Inflammatory macrophage treated with lipopolysaccharide for 1 hour (primary cell): Measurements from ENCODE around the gene SLC39A3.
"Not testable (repeated sequence)": the region's sequence is repeated elsewhere in the genome, so short reads cannot be mapped to it uniquely, and the experiment has no call there.

Source experiments
- DNase-seq, 2 donors: peaks; one replicate each; pipeline ENCODE4 v3.0.0-alpha.2; 2020 to 2022

Gene SLC39A3

DNA sequence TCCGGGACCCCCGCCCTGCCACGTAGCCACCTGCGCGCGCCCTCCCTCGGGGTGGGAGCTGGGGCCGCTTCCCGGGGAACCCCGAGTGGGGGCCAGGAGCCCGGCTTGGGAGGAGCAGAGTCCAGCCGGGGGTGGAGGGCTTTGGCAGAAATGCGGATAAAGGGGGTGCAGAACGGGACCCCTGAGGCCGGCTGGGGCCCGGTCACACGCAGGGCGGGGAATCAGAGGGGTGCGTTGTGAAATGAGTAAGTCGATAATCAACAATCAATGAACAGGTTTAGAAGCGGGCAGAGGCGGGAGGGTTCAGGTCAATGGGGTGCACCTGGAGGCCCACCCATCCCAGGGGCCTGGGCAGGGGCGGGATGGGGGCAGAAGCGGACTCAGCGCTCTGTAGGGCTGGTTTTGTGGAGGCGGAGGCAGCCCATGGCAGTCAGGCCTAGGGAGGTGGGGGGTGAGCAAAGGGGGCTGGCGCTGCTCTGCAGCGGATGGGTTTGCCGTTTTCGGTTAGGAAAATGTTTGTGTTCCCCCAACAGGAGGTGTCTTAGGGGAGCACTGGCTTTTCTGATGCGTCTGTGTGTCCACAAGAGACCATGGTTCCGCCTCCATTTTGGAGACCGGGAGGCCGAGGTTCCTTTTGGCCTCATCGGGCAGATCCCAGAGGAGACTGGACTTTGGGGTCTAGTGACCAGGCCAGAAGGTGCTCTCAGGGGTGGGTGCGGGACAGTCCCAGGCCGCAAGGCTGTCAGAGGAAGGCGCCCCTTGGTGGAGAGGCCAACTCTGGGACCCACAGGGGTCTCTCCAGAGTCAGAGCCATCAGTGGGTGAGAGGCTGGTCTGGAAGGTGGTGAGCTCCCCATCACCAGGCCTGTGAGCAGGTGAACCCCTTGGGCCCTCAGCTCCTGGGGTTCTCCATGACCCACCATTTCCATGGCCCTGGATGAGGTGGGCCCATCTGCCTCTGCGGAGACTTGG lies 18.0 kb downstream of the SLC39A3 start:
- DNase-seq = no peak

DNA sequence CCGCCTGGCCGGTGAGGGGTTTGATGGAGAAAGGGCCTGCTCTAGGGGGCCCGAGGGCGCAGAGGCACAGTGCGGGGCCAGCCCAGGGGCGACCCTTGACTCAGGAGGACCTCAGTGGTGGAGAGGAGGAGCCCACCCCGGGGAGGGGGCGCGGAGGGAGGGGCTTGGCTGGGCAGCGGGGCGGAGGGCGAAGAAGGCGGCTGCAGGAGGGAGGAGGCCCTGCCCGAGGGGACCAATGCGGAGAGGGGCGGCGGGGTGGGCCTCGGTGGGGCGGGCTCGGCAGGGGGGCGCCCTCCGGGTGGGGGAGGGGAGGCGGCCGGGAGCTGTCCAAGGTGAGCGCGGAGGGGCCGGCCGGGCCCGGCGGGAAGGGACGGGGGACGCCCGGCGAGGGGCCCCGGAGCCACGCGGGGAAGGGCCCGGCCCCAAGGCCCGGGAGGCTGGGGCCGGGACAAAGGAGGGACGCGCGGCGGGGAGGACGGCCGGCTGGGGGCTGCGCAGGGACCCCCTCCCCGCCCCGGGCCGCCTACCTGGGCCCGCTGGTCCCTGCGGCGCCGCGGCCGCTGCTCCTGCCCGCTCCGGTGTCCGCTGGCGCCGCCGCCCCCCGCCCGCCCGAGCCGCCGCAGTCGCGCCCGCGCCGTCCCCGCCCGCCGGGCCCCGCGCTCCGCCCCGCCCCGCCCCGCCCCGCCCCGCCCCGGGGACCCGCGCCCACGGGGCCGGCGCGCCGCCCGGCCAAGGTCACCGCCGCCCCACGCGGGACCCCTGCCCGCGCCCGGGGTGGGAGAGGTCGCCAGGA lies 18.8 kb downstream of the SLC39A3 start, which contains the start of gene DIRAS1:
Gene DIRAS1, minus strand, starts transcription at position 596 of the 793 bp plus-strand sequence. CDS start 3,566 bp downstream, outside the sequence.
- DNase-seq = no peak

DNA sequence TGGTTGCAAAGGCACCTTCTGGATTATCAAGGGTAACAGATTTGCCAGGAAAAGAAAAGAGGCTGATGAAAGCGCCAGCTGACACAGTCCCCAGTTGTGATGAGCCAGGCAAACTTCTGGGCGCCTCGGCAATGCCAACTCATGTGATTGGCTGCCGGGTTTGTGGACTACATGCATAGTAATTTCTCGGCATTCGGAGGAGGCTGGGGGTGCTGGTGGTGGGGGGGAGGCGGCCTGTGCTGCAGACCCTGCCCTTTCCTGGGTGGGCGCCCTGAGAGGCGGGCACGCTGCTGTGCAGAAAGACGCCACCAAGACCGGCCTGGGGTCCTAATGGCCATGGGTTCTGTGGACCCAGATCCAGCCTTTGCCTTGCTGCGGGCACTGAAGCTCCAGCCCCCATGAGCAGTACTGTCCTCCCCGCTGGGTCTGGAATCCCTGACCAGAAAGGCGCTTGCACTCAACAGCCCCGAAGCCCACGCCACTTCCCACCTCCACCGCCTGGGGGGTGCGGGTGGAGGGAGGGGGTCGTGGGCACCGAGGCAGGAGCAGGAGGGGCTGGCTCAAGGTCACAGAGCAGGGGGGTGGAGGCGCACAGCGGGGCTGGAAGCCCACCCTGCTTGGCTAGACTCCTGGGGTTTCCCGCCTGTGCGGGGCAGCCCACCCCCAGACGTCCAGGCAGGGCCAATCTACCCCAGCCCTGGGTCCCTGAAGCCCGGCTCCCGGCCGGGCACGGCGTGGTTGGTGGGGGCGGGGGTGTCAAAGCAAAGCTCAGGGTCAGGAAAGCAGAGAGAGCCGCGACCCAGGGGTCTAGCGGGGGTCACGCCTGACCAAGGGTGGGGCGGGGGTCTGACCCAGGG lies 19.7 kb downstream of the SLC39A3 start:
- DNase-seq = no peak

DNA sequence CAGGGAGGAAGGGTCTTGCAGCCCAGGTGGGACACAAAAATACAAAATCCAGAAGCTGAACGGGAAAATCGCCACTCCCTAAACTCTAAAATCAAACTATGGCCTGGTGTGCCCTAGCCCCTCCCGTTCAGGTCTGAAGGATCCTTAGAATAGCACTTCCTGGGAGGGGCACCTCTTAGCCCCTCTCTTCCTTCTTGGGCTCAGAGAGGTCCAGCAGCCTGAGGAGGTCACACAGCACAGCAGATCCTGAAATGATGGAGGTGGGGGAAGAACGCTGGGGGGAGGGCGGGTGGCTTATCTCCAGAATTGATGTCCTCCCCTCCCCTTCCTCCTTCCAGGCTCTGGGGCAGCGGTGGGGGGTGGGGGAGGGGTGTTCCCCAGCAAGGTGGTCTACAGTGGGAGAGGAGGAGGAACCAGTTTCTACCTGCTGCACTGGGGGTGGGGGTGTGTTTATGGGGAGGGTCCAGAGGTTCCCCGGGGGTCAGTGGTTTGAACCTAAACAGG lies 20.5 kb downstream of the SLC39A3 start:
- no peak for DNase-seq

DNA sequence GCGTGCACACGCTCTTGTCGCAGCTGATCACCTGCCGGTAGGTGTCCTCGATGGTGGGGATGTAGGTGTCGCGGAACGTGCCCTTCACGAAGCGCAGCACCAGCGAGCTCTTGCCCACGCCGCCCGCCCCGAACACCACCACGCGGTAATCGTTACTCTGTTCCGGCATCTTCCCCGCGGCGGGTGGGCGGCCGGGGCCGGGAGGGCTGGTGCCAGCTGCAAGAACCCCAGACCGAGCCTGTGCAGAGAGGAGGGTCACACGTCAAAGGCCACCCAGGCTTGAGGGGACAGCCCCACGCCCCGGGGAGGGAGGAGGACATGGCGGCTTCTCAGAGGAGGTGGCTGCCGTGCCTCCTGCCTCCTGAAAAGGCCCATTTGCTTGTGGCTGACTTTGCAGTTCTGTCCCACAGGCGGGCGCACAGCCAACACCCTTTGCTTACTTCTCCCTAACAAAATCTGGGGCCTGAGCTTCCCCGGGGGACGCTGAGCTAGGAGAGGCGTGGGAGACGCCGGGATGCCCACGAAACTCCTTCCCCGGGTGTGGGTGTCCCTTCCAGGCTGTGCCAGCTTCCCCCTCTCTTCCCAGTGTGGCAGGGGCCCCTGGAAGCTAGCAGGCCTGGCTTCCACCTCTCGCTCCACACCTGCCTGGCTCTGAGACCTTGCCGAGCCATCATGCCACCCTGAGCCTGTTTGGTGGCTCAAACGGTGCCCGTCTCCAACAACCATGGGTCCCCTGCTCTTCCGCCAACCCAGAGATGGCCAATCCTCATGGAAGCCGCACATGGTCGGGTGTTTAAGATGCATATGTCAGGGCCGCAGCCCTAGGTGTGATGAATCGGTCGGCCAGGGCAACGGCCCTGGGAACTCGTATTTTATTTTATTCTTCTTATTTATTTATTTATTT lies 21.9 kb downstream of the SLC39A3 start:
- no peak for DNase-seq

DNA sequence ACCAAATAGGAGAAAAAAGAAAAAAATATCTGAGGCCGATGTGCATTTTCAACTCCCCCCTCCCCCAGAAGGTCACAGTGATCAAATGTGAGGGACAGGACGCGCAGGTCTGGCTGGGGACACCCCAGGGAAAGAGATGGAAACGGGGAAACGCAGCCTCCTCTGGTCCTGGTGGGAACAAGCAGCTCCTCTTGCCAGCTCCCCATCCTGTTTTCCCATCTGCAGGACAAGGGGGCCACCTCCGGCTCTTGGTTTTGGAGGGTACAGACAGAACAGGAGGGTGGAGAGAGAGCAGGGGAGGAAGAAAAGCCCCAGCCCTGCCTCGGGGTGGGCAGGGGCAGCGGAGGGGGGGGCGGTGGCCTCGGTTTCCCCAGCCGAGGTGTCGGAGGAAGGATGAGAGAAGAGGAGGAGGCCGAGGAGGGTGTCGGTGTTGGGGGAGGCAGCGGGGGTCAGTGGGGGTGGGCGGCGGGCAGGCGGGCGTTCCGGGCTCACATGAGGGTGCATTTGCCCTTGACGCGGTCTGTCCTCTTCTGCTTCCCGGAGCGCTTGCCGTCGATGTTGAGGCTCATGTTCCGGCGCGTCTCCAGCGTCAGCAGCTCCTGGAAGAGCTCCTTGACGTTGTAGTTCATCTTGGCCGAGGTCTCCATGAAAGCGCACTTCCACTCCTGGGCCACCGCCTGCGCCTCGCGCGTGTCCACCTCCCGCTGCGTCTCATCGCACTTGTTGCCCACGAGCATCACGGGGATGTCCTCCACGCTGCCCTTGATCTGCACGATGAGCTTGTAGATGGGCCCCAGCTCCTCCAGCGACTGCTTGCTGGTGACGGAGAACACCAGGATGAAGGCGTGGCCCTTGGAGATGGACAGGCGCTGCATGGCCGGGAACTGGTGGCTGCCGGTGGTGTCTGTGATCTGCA lies 22.8 kb downstream of the SLC39A3 start:
- no peak for DNase-seq

DNA sequence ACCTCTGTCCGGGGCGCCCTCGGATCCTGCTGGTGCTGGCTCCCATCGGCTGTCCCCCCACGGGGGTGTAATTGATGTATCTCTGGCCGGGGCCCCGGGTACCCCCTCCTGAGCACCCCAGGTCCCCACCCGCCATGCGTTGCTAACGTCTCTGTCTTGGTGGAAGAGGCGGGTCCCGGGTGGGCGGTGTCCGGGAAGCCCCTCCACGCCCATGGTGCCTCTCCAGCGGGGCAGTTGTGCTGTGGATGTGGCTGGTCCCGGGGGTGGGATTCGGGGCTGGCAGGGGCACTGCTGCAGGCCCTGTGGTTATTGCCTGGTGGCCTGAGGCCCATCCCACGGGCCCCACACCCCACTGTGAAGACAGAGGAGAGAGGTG lies 23.6 kb downstream of the SLC39A3 start:
- DNase-seq = no peak

DNA sequence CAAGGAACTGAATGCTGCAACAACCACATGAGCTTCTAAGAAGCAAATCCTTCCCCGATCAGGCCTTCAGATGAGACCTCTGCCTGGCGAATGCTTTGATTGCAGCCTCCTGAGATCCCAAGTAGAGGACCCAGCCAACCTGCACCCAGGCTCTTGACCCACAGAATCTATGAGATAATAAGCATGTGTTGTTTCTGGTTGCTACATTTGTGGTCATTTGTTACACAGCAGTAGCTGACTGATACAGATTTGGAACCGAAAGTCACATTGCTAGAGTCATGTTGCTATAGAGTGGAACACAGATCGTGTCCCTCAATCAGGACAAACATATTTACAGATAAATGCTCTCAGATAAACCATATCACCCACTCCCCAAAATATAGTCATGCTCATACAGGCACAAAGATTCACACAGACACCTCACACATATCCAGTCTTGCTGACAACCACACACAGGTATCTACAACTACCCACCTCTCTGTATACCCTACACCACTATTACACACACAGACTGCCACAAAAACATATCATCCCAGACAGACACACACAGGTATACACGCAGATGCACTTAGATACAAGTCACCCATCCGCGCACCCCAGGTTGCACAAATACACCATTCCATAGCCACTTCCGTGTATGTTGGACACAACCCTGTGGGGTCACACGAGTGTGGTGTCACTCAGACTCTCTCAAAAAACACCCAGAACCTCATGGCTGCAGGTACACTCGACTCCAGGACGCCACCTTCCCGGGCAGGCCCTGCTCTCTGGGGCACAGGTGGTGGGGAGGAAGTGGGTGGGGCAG lies 24.1 kb downstream of the SLC39A3 start:
- DNase-seq = no peak

DNA sequence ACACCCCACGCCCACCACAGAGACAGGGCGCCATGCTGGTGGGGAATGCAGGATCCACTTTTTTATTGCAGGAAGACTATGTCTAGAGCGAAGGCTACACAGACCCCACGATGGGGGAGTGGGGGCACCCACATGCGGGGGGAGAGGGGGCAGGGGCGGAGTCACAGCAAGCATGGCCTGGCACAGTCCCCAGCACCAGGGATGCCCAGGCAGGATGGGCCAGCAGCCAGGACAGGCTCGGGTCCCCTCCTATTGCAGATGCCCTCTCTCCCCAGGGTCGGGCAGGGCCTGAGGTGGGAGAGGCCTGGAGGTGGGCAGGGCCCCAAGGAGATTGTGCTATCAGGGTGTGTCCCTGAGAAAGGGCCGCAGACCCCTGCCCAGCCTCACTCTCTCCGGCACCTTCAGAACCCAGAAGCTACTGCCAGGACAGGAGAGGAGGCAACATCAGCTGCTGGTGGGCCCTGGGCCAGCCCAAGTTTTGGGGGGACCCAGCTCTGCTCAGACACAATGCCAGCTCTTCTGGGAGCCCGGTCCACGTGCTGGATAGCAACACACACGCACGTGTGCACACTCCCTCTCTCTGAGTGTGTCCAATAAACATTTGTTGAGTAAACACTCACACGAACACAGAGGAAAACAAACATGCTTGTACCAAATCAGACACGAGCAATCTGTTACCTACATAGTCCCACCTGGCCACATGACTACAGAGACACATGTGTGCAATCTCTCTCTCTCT lies 25.1 kb downstream of the SLC39A3 start:
- no peak for DNase-seq

DNA sequence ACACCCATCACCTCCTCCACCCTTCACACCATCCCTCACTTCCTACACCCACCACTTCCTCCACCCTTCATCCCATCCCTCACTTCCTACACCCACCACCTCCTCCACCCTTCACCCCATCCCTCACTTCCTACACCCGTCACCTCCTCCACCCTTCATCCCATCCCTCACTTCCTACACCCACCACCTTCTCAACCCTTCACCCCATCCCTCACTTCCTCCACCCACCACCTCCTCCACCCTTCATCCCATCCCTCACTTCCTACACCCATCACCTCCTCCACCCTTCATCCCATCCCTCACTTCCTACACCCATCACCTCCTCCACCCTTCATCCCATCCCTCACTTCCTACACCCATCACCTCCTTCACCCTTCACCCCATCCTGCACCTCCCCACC lies 25.7 kb downstream of the SLC39A3 start:
- DNase-seq = not testable (repeated sequence)

DNA sequence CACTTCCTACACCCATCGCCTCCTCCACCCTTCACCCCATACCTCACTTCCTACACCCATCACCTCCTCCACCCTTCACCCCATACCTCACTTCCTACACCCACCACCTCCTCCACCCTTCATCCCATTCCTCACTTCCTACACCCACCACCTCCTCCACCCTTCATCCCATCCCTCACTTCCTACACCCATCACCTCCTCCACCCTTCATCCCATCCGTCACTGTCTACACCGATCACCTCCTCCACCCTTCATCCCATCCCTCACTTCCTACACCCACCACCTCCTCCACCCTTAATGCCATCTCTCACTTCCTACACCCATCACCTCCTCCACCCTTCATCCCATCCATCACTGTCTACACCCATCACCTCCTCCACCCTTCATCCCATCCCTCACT lies 26.6 kb downstream of the SLC39A3 start:
- not testable (repeated sequence) for DNase-seq

DNA sequence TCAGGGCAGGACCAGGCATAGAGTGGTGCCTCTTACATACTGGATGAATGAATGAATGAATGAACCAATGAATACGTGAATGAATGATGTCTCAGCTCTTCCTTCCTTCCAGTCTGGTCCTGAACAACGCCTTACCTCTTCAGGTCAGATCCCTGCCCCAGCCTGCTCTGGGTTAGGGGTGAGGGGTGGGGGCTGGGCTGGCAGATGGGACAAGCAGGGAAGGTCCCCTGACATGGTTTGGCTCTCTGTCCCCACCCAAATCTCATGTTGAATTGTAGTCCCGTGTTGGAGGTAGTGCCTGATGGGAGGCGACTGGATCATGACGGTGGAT lies 28.0 kb downstream of the SLC39A3 start:
- no peak for DNase-seq

DNA sequence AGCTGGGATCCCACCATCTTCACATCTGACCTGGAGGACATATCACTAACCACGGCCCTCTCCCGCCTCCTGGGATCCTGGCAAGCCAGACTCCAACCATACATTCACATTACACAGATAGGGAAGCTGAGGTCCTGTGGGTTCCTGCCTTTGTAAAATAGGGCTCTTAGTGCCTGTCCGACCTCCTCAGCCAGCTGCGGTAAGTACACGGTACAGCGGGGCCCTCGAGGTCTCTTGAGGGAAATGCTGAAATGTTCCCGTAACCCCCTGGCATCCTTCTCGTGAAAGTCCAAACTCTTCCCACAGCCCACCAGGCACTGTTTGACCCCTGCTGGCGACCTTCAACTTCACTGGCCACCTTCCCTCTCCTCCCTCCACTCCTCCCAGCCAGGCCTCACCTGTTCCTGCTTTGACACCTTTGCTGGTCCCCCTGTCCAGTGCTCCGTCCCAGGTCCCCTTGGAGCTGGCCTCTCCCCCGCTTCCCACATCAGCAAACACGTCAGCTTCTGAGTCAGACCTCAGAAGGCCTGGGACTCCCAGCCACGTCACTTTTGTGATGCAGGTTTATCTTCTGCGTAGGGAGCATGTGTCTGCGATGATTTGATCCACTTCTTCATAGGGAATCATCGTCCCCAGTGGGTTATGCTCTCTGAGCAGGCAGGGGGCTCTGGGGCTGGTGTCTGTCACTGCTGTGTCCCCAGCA lies 28.5 kb downstream of the SLC39A3 start:
- peak; percentile 23 to 64 for DNase-seq

DNA sequence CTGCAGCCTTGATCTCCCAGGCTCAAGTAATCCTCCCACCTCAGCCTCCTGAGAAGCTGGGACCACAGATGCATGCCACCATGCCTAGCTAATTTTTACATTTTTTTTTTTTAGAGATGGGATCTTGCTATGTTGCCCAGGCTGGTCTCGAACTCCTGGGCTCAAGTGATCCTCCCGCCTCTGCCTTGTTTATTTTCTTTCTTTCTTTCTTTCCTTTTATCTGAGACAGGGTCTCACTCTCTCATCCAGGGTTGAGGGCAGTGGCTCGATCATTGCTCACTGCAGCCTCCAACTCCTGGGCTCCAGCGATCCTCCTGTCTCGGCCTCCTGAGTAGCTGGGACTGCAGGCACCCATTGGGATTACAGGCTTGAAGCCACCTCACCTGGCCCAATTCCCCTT lies 33.6 kb downstream of the SLC39A3 start:
- DNase-seq = no peak

DNA sequence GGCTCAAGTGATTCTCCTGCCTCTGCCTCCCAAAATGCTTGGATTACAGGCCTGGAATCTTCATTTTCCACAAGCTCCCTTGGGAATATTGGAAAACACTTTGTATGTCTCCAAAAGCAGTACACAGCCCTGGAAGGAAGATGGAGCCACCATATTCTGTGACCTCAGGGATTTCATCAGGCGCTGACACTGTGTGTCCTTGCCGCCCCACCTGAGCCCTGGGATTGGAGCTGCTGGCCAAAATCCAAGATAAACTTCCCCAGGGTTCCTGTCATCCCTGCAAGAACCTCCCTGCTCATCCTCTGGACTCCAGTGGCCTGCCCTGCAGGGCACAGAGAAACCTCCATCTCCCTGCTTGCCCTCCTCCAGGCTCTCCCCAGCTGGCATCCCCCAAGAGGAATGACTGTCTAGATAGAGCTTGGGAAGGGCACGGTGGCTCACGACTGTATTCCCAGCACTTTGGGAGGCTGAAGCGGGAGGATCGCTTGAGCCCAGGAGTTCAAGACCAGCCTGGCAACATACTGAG lies 36.1 kb downstream of the SLC39A3 start:
- no peak for DNase-seq

DNA sequence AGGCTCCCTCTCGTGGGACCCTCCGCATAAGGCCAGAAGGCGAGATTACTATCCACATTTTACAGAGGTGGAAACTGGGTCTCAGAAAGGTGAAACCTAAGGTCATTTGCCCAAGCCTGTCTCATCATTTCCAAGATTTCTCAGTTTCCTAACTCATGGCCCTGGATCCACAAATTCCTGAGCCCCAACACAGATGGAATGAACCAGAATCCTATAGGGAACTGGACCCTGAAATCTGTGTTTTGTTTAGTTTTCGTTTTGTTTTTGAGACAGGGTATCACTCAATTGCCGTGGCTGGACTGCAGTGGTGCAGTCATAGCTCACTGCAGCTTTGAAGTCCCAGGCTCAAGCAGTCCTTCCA lies 36.8 kb downstream of the SLC39A3 start:
- no peak for DNase-seq

DNA sequence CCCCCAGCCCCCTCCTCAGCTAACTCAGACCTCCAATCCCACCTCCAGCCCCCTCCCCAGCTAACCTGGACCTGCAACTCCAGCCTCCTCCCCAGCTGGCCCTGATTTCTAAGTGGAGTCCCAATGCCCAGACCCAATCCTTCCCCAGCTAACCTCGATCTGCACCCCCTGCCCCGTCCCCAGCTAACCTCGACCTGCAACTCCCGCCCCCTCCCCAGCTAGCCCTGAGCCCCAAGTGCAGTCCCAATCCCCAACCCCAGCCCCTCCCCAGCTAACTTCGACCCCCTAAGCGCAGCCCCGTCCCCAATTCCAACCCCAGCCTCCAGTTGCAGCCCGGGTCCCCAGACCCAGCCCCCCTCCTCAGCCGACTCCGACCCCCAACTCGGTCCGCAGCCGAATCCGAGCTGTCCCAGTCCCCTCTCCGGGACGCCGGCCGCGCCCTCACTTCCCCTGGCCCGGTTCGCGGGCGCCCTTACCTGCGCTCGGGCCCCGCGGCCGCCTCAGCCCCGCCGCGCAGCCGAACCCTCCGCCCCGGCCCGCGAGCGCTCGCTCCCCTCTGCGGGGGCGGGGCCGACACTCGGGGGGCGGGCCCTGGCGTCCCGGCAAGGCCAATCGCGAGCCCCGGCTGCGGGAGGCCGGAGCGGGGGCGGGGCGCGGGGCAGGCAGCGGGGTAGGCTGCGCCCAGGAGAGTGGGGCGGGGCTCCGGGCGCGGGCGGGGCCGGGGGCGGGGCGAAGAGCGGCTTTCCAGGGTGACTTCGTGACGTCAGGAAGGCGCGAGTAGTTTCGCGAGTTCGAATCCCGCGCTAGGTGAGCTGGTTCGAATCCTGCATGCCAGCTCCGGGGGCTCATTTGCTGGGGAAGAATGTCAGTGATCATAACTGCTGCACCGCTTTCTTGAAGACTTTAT lies 37.4 kb downstream of the SLC39A3 start, which contains the start of gene GNG7:
Gene GNG7, minus strand, starts transcription at position 525 of the 907 bp plus-strand sequence. CDS start 182,006 bp downstream, outside the sequence.
- peak; percentile 90 to 96 for DNase-seq
